Endodermal cell (in vitro differentiated cells): ENCODE results near the gene TLL1. TPM values are rescaled to one million over a fixed set of nuclear protein-coding genes. Genes with fewer than 3 reads are reported as not detected.

Experiments
- DNase-seq: peaks from one replicate; pipeline ENCODE4 v3.0.0-alpha.2; 2017
- H3K27ac ChIP-seq: 2 replicates; pipeline ENCODE4 v1.5.1; 2013; ENCODE audit warnings: mild to moderate bottlenecking, low read depth, low read length, moderate library complexity
- H3K27me3 ChIP-seq: 2 replicates; pipeline ENCODE4 v1.6.1; 2013; ENCODE audit warnings: mild to moderate bottlenecking, low read length, moderate library complexity; ENCODE audit not compliant: insufficient read depth, control insufficient read depth, poor library complexity, severe bottlenecking
- H3K36me3 ChIP-seq: 2 replicates; pipeline ENCODE4 v1.7.0; 2013; ENCODE audit warnings: mild to moderate bottlenecking, low read length, moderate library complexity; ENCODE audit not compliant: control insufficient read depth, insufficient read depth
- H3K4me1 ChIP-seq: one replicate; pipeline ENCODE4 v1.7.0; 2013; ENCODE audit warnings: low read length; ENCODE audit not compliant: control insufficient read depth, insufficient read depth
- H3K4me3 ChIP-seq: 2 replicates; pipeline ENCODE4 v1.5.1; 2013; ENCODE audit warnings: mild to moderate bottlenecking, low read length, moderate library complexity
- H3K9ac ChIP-seq: 2 replicates; pipeline ENCODE4 v1.6.1; 2013; ENCODE audit warnings: mild to moderate bottlenecking, low read length, moderate library complexity; ENCODE audit not compliant: poor library complexity, severe bottlenecking; ENCODE audit errors: extremely low read depth
- H3K9me3 ChIP-seq: 2 replicates; pipeline ENCODE4 v1.6.1; 2013; ENCODE audit warnings: mild to moderate bottlenecking, low read length, moderate library complexity; ENCODE audit not compliant: control insufficient read depth
- H3K27ac Mint-ChIP-seq: 2 replicates; pipeline ENCODE4 v1.8.0; 2020; ENCODE audit warnings: mixed read lengths
- H3K27me3 Mint-ChIP-seq: 2 replicates; pipeline ENCODE4 v1.8.0; 2021; ENCODE audit warnings: mild to moderate bottlenecking, mixed read lengths; ENCODE audit not compliant: insufficient read depth
- H3K36me3 Mint-ChIP-seq: 2 replicates; pipeline ENCODE4 v1.8.0; 2020; ENCODE audit warnings: low read depth, mixed read lengths
- H3K4me1 Mint-ChIP-seq: 2 replicates; pipeline ENCODE4 v1.8.0; 2020; ENCODE audit warnings: mixed read lengths
- H3K4me3 Mint-ChIP-seq: 2 replicates; pipeline ENCODE4 v1.8.0; 2020; ENCODE audit warnings: mild to moderate bottlenecking, moderate library complexity, mixed read lengths
- H3K9me3 Mint-ChIP-seq: 2 replicates; pipeline ENCODE4 v1.8.0; 2020; ENCODE audit warnings: mild to moderate bottlenecking, mixed read lengths
- WGBS, 2 experiments: methylation state at CpG; one replicate each; pipeline versions ENCODE4 v1.1.5 to v1.1.7; 2013; ENCODE audit warnings: missing lambda C conversion rate in 2 of 2, mixed read lengths in 1 of 2; ENCODE audit not compliant: insufficient coverage in 1 of 2, insufficient read length in 1 of 2; 5-methylcytosine and 5-hydroxymethylcytosine counted together
- total RNA-seq, 2 donors: library from RNA; stranded (reverse); fragmentation: NEBNext Ultra II Directional in 1 of 2; extraction: Animal tissue kit (Norgen Biotek cat#: 25700) in 1 of 2; gene quantifications; 2 replicates in 1 of 2; 3 replicates in 1 of 2; pipeline ENCODE4 v1.2.1, GENCODE V29; 2021
- TF ChIP-seq, protein P1 (sequence below): fragments of 200-600 bp; sonication (generic); conservative IDR thresholded peaks from 2 replicates; pipeline ENCODE4 v1.5.0; 2021; ENCODE audit warnings: antibody characterized with exemption, mild to moderate bottlenecking

The TLL1 gene
- total RNA-seq, 2 donors from 2014 or later, result 0.18 to 3.8 TPM

- no peak overlapping the region for H3K27ac Mint-ChIP-seq
- peak; percentile 46 for DNase-seq
Measured at GRCh38 chr4:166078955-166079354, 205.9 kb downstream of the TLL1 start.

DNA sequence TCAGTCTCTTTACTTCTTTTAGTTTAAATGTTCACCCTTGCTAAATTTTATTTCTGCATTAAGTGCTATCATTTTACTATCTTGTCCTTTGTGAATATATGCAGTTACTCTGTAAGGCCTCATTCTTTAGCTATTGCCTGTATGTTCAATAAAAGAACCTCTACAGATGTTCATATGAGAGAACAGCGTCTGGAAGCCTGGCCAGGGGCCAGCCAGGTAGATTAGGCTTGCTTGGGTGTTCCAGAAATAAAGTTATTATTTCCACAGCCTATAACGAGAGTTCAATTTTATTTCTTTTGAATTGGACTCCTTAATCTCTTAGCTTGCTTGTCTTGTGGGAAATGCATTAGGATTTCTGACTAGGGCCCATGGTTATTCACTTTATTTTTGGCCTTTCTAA, 214.5 kb downstream of the TLL1 start:
- Mint-ChIP-seq H3K9me3 (no peaks in the 10 kb centered on the region), H3K4me1 (no peaks in the 10 kb centered on the region)
- TF ChIP-seq, protein P1, sequence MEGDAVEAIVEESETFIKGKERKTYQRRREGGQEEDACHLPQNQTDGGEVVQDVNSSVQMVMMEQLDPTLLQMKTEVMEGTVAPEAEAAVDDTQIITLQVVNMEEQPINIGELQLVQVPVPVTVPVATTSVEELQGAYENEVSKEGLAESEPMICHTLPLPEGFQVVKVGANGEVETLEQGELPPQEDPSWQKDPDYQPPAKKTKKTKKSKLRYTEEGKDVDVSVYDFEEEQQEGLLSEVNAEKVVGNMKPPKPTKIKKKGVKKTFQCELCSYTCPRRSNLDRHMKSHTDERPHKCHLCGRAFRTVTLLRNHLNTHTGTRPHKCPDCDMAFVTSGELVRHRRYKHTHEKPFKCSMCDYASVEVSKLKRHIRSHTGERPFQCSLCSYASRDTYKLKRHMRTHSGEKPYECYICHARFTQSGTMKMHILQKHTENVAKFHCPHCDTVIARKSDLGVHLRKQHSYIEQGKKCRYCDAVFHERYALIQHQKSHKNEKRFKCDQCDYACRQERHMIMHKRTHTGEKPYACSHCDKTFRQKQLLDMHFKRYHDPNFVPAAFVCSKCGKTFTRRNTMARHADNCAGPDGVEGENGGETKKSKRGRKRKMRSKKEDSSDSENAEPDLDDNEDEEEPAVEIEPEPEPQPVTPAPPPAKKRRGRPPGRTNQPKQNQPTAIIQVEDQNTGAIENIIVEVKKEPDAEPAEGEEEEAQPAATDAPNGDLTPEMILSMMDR, result no peak

More at GRCh38 chr4:166078955-166079354, 205.9 kb downstream of the TLL1 start:
- no peak overlapping the region for H3K27ac ChIP-seq
- WGBS, 2 experiments, result 87% methylated on average over 2 of the region's 2 CpGs; no CpG with 5 or more reads in 1 of the 2 experiments
- no peaks in the 10 kb centered on the region for H3K36me3 ChIP-seq
- H3K4me3 Mint-ChIP-seq, result no peak overlapping the region
- no peaks in the 10 kb centered on the region for H3K27me3 ChIP-seq
- TF ChIP-seq, protein P1, result no peak
- no peaks in the 10 kb centered on the region for H3K9me3 ChIP-seq
- peaks cover 3% of the 10 kb centered on the region for H3K4me1 Mint-ChIP-seq
- no peak overlapping the region for H3K4me3 ChIP-seq
- no peaks in the 10 kb centered on the region for H3K9me3 Mint-ChIP-seq
- H3K27me3 Mint-ChIP-seq, result no peaks in the 10 kb centered on the region
- H3K9ac ChIP-seq, result no peak overlapping the region
- no peaks in the 10 kb centered on the region for H3K36me3 Mint-ChIP-seq
- no peaks in the 10 kb centered on the region for H3K4me1 ChIP-seq

GRCh38 chr4:166088576-166088975, 215.5 kb downstream of the TLL1 start:
- Histone ChIP-seq H3K9me3 (no peaks in the 10 kb centered on the region), H3K36me3 (no peaks in the 10 kb centered on the region), H3K27ac (no peak overlapping the region), H3K4me3 (no peak overlapping the region), H3K9ac (no peak overlapping the region), H3K27me3 (no peaks in the 10 kb centered on the region), H3K4me1 (no peaks in the 10 kb centered on the region)
- WGBS, 2 experiments, result 71 to 83% methylated on average over 1 to 4 of the region's 4 CpGs
- no peak overlapping the region for H3K27ac Mint-ChIP-seq
- no peaks in the 10 kb centered on the region for H3K4me1 Mint-ChIP-seq
- no peaks in the 10 kb centered on the region for H3K27me3 Mint-ChIP-seq
- H3K9me3 Mint-ChIP-seq, result no peaks in the 10 kb centered on the region
- TF ChIP-seq, protein P1, result no peak
- no peak overlapping the region for H3K4me3 Mint-ChIP-seq
- H3K36me3 Mint-ChIP-seq, result no peaks in the 10 kb centered on the region
- no peak for DNase-seq

More for the DNA sequence above, 214.5 kb downstream of the TLL1 start:
- Histone ChIP-seq H3K27me3 (no peaks in the 10 kb centered on the region), H3K27ac (no peak overlapping the region), H3K4me1 (no peaks in the 10 kb centered on the region), H3K36me3 (no peaks in the 10 kb centered on the region), H3K4me3 (no peak overlapping the region), H3K9me3 (no peaks in the 10 kb centered on the region), H3K9ac (no peak overlapping the region)
- Mint-ChIP-seq H3K27me3 (no peaks in the 10 kb centered on the region), H3K27ac (no peak overlapping the region), H3K36me3 (no peaks in the 10 kb centered on the region), H3K4me3 (no peak overlapping the region)
- WGBS, 2 experiments, result 91% methylated on average over 2 of the region's 2 CpGs; no CpG with 5 or more reads in 1 of the 2 experiments
- no peak for DNase-seq
